ENCODE results near the gene COL11A2. TPM values are rescaled to one million over a fixed set of nuclear protein-coding genes. Genes with fewer than 3 reads are reported as not detected.

The COL11A2 gene
- total and polyA plus RNA-seq, 7 donors, result 0.27 to 1.3 (median 0.57) TPM

DNA sequence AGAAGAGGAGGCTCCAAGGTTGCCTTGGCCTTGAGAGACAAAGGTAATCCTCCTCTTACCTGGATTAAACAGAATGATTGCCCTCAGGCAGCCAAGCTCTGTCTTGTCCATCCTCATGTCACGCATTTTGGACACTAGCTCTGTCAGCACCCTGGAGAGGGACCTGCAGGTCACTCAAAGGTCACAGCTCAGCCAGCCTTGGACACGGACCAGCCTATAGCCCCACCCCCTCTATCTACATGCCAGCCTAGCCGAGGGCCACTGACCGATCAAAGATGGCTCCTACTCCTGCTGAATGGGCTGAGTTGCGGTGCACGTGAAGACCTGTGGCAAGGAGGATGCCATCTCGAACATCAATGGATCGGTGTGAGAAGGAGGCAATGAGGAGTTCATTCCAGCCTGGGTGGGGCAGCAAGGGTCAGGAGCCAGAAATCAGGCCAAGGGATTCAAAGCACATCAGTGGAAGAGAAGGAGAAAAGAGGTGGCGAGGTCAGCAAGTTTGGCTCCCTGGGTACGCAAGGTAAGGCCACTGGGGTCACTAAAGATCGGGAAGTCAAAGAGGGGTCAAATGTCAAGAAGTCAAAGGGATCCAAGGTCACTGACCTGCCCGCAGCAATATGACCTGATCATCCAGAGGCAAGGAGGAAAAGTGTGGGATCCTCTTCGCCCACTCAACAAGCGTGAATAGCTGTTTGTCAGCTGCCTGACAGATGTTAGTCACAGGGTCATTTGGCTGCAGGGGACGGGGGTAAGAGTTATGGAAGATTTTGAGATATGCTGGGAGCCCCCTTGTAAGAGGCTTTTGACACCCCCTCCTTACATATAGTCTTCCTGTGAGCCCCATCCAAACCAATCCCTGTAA is 3.3 kb upstream of the COL11A2 start:
- intact Hi-C loops (cut with DNase I), result loop anchor here in 1 of 2 donors (10.0 kb wide), 1 partner anchor 1001 kb away; the partner anchor contains the start of genes GPSM3 and PBX2
- H3K27me3 ChIP-seq (ENCODE audit: insufficient read depth in 3 of 3, low read length in 2 of 3), result no peaks in the 10 kb centered on the region
- ATAC-seq (no peak), DNase-seq (peak in 1 of 2 donors; percentile 42)
- no peak overlapping the region for H3K27ac ChIP-seq
- H3K9me3 ChIP-seq, result no peaks in the 10 kb centered on the region
- TF ChIP-seq CTCF (IDR thresholded peaks at IDR 0.05), result no peak
- H3K4me3 ChIP-seq, result no peak overlapping the region
- H3K4me1 ChIP-seq, result peaks cover 35% of the 10 kb centered on the region
- peaks cover 8 to 43% of the 10 kb centered on the region in 2 donors for H3K36me3 ChIP-seq (ENCODE audit: insufficient read depth in 1 of 2, low read depth in 1 of 2)
- 61 to 72% (median 61%) methylated on average over 15 of the region's 15 CpGs for WGBS, 3 donors

DNA sequence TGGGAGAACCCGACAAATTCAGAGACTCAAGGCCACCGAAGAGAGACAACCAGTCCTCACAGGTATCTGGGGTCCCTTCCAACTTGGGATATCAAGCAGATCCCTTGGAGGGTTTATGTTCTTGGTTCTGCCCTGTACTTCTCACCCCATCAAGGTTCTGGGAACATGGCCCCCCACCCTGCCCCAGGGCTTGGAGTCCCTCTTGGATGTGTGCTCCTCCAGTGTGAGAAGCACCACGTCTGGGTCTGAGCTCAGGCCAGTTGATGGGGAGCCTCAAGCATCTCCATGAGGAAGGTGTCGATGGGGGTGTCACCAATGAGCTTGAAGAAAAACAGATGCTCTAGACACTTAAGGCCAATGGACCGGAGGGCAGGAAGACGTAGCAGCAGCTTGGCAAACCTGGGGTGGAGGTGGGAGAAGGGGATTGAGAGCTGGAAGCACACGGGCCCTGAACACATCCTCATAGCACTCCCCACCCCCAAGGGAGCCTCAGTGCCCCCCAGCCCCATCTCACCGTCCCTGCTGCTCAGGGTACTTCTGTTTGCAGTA is 2.2 kb upstream of the COL11A2 start:
- no peaks in the 10 kb centered on the region for H3K9me3 ChIP-seq
- H3K36me3 ChIP-seq (ENCODE audit: insufficient read depth in 1 of 2, low read depth in 1 of 2), result peaks cover 8 to 43% of the 10 kb centered on the region in 2 donors
- peaks cover 33% of the 10 kb centered on the region for H3K4me1 ChIP-seq
- DNase-seq (peak in 1 of 2 donors; percentile 35), ATAC-seq (no peak)
- H3K27me3 ChIP-seq (ENCODE audit: insufficient read depth in 3 of 3, low read length in 2 of 3), result no peaks in the 10 kb centered on the region
- H3K4me3 ChIP-seq, result no peak overlapping the region
- H3K27ac ChIP-seq, result no peak overlapping the region
- TF ChIP-seq CTCF (IDR thresholded peaks at IDR 0.05), result no peak
- WGBS, 3 donors, result 65 to 77% (median 68%) methylated on average over 8 of the region's 8 CpGs
- intact Hi-C loops (cut with DNase I), result loop anchor here in 1 of 2 donors (10.0 kb wide), 1 partner anchor 1000 kb away; the partner anchor contains the start of genes GPSM3 and PBX2

GRCh38 chr6:33193619-33194018 is 1.4 kb upstream of the COL11A2 start:
- Histone ChIP-seq H3K9me3 (no peaks in the 10 kb centered on the region), H3K27ac (no peak overlapping the region), H3K4me1 (peaks cover 30% of the 10 kb centered on the region), H3K4me3 (peak overlapping the region; percentile 64), H3K36me3 (ENCODE audit: insufficient read depth in 1 of 2, low read depth in 1 of 2) (peaks cover 8 to 43% of the 10 kb centered on the region in 2 donors), H3K27me3 (ENCODE audit: insufficient read depth in 3 of 3, low read length in 2 of 3) (no peaks in the 10 kb centered on the region)
- no peak for ATAC-seq
- no peak for TF ChIP-seq CTCF (IDR thresholded peaks at IDR 0.05)
- intact Hi-C loops (cut with DNase I), result loop anchor here in 1 of 2 donors (10.0 kb wide), 1 partner anchor 999 kb away; the partner anchor contains the start of genes GPSM3 and PBX2
- DNase-seq, result peak in 1 of 2 donors; percentile 41
- 50 to 63% (median 58%) methylated on average over 6 of the region's 6 CpGs for WGBS, 3 donors

DNA sequence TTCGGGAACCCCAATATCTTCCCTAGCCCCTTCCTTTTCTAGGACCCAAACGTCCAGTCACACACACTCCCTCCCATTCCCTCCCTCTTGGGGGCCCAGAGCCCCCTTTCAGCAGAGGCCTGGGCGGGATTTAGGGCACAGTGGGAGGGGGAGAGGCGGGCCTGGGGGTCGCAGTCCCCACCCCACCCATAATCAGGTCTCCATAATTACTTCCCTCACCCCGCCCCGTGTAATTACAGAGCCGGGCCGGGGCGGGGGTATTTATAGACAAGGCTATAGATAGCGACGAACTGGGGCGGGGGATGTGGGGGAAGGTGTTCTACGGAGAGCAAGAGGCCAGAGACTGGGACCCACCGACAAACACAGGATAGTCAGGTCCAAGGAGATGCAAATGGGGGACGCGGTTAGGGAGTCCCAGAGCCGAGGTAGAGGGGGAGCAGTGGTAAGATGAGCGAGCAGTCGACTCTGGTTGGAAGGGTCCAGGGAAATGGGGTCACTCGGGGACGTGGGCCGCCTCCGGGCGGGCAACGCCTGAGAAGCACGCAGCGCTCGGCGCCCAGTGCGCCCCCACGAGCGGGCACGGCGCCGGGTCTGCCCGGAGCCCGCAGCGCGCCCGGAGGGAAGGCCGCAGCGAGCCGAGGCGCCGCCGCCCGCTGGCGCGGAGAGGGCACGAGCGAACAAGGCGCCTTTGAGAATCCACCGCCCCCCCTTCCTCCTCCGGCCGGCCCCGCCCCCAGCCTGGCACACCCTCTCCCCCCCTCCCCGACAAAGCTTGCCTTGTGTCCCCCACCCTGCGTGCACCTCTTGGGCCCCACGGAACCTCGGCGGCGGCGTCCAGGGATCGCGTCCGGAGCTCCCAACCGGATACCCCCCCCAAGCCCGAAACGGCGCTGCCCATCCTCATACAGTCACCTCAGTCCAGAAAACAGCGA is 670 bp upstream of the COL11A2 start:
- Histone ChIP-seq H3K4me1 (peaks cover 24% of the 10 kb centered on the region), H3K4me3 (peak overlapping the region; percentile 64), H3K27me3 (ENCODE audit: insufficient read depth in 3 of 3, low read length in 2 of 3) (no peaks in the 10 kb centered on the region), H3K36me3 (ENCODE audit: insufficient read depth in 1 of 2, low read depth in 1 of 2) (peaks cover 8 to 41% of the 10 kb centered on the region in 2 donors), H3K27ac (no peak overlapping the region), H3K9me3 (no peaks in the 10 kb centered on the region)
- TF ChIP-seq CTCF (IDR thresholded peaks at IDR 0.05), result no peak
- WGBS, 3 donors, result 2 to 3% (median 2%) methylated on average over 29 to 72 of the region's 72 CpGs
- intact Hi-C loops (cut with DNase I), result loop anchor here in 1 of 2 donors (10.0 kb wide), 1 partner anchor 998 kb away; the partner anchor contains the start of genes GPSM3 and PBX2
- peak; percentile 12 to 62 (median 54) for ATAC-seq
- peak; percentile 31 to 71 for DNase-seq

All from psoas muscle (tissue), 8 donors.